HUES48 (cell line): ENCODE measurements around the gene ATP8B4.

Experiments
- H3K27ac ChIP-seq: one replicate; pipeline ENCODE4 v1.7.0; 2013; ENCODE audit warnings: low read depth, low read length, inconsistent platforms
- H3K27me3 ChIP-seq: 2 replicates; pipeline ENCODE4 v1.6.1; 2013; ENCODE audit warnings: mild to moderate bottlenecking, low read length; ENCODE audit not compliant: control insufficient read depth, insufficient read depth
- H3K36me3 ChIP-seq: 2 replicates; pipeline ENCODE4 v1.6.1; 2013; ENCODE audit warnings: low read length; ENCODE audit not compliant: control insufficient read depth, insufficient read depth
- H3K4me1 ChIP-seq: 2 replicates; pipeline ENCODE4 v1.6.1; 2013; ENCODE audit warnings: mild to moderate bottlenecking, low read length; ENCODE audit not compliant: control insufficient read depth, insufficient read depth
- H3K4me3 ChIP-seq: 2 replicates; pipeline ENCODE4 v1.5.1; 2013; ENCODE audit warnings: mild to moderate bottlenecking, low read depth, low read length
- H3K9ac ChIP-seq: 2 replicates; pipeline ENCODE4 v1.6.1; 2013; ENCODE audit warnings: mild to moderate bottlenecking, low read depth, low read length, moderate library complexity
- H3K9me3 ChIP-seq: 2 replicates; pipeline ENCODE4 v1.6.1; 2013; ENCODE audit warnings: low read length; ENCODE audit not compliant: control insufficient read depth, insufficient read depth

Gene ATP8B4

GRCh38 chr15:50150851-50151250 lies 31.8 kb upstream of the ATP8B4 start:
- H3K36me3 ChIP-seq, result no peaks in the 10 kb centered on the region
- no peak overlapping the region for H3K4me3 ChIP-seq
- H3K9me3 ChIP-seq, result no peaks in the 10 kb centered on the region
- H3K9ac ChIP-seq, result no peak overlapping the region
- no peaks in the 10 kb centered on the region for H3K27me3 ChIP-seq
- H3K4me1 ChIP-seq, result no peaks in the 10 kb centered on the region
- no peak overlapping the region for H3K27ac ChIP-seq

DNA sequence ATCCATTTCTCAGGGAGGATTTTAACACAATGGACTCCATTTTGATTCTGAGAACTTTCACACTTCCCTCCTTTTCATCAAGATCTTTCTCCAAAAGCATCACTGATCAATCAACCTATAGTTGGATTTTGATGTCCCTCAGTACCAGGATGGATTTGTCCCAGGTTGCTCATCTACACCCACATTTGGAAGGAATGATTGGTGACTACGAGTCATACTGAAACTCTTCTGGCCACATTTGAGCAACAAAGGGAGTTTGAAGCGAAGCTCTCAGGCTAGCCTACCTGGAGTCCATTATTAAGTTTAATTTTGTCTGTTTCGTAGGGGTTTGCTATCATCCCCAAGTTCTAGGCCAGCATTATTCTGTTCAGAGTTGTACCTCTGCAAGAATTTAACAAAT lies 31.3 kb upstream of the ATP8B4 start:
- H3K9ac ChIP-seq, result no peak overlapping the region
- no peaks in the 10 kb centered on the region for H3K9me3 ChIP-seq
- no peaks in the 10 kb centered on the region for H3K36me3 ChIP-seq
- H3K4me3 ChIP-seq, result no peak overlapping the region
- no peaks in the 10 kb centered on the region for H3K4me1 ChIP-seq
- no peak overlapping the region for H3K27ac ChIP-seq
- no peaks in the 10 kb centered on the region for H3K27me3 ChIP-seq

GRCh38 chr15:50149090-50149489 lies 30.1 kb upstream of the ATP8B4 start:
- no peaks in the 10 kb centered on the region for H3K27me3 ChIP-seq
- no peaks in the 10 kb centered on the region for H3K9me3 ChIP-seq
- no peaks in the 10 kb centered on the region for H3K36me3 ChIP-seq
- H3K4me3 ChIP-seq, result no peak overlapping the region
- no peak overlapping the region for H3K27ac ChIP-seq
- no peak overlapping the region for H3K9ac ChIP-seq
- H3K4me1 ChIP-seq, result peaks cover 7% of the 10 kb centered on the region; the same call in 1 of the 2 replicates

GRCh38 chr15:50148362-50148963 lies 29.4 kb upstream of the ATP8B4 start:
- no peaks in the 10 kb centered on the region for H3K27me3 ChIP-seq
- no peaks in the 10 kb centered on the region for H3K9me3 ChIP-seq
- H3K27ac ChIP-seq, result no peak overlapping the region
- H3K4me1 ChIP-seq, result peaks cover 7% of the 10 kb centered on the region; the same call in 1 of the 2 replicates
- H3K9ac ChIP-seq, result no peak overlapping the region
- H3K36me3 ChIP-seq, result no peaks in the 10 kb centered on the region
- no peak overlapping the region for H3K4me3 ChIP-seq

GRCh38 chr15:50146632-50147031 lies 27.6 kb upstream of the ATP8B4 start:
- Histone ChIP-seq H3K4me3 (no peak overlapping the region), H3K27ac (no peak overlapping the region), H3K9ac (no peak overlapping the region), H3K4me1 (peaks cover 7% of the 10 kb centered on the region; the same call in 1 of the 2 replicates), H3K36me3 (no peaks in the 10 kb centered on the region), H3K9me3 (no peaks in the 10 kb centered on the region), H3K27me3 (no peaks in the 10 kb centered on the region)

DNA sequence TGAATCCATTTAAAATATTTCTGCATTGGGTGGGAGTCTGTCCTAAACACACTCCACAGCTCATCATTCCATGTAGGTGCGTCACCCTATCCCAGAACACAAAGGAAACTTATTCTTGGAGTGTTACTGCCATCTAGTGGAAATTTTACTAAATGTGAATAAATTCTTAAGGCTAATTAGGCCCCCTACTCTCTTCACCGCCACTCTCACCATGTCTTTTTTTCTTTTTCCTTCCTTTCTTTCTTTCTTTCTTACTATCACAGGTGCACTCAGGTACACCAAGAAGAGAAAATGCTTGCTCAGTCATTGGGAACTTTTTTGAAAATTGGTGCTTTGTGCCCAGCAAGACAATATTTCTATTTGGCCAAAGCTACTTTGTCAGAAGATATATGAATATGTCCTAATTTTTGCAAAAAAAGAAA lies 26.4 kb upstream of the ATP8B4 start:
- peak overlapping the region; percentile 27; the same call in 1 of the 2 replicates for H3K9ac ChIP-seq
- no peak overlapping the region for H3K4me3 ChIP-seq
- no peaks in the 10 kb centered on the region for H3K27me3 ChIP-seq
- H3K9me3 ChIP-seq, result no peaks in the 10 kb centered on the region
- H3K27ac ChIP-seq, result no peak overlapping the region
- H3K36me3 ChIP-seq, result no peaks in the 10 kb centered on the region
- peaks cover 7% of the 10 kb centered on the region; the same call in 1 of the 2 replicates for H3K4me1 ChIP-seq

- H3K9me3 ChIP-seq, result no peaks in the 10 kb centered on the region
- no peak overlapping the region for H3K27ac ChIP-seq
- no peak overlapping the region for H3K4me3 ChIP-seq
- H3K9ac ChIP-seq, result no peak overlapping the region
- H3K27me3 ChIP-seq, result no peaks in the 10 kb centered on the region
- H3K4me1 ChIP-seq, result peaks cover 7% of the 10 kb centered on the region; the same call in 1 of the 2 replicates
- no peaks in the 10 kb centered on the region for H3K36me3 ChIP-seq
These were observed 25.5 kb upstream of the ATP8B4 start for GRCh38 chr15:50144341-50145120.

GRCh38 chr15:50143255-50143860 lies 24.3 kb upstream of the ATP8B4 start:
- H3K4me1 ChIP-seq, result peaks cover 7% of the 10 kb centered on the region; the same call in 1 of the 2 replicates
- H3K36me3 ChIP-seq, result no peaks in the 10 kb centered on the region
- no peaks in the 10 kb centered on the region for H3K27me3 ChIP-seq
- no peaks in the 10 kb centered on the region for H3K9me3 ChIP-seq
- no peak overlapping the region for H3K9ac ChIP-seq
- no peak overlapping the region for H3K4me3 ChIP-seq
- no peak overlapping the region for H3K27ac ChIP-seq

DNA sequence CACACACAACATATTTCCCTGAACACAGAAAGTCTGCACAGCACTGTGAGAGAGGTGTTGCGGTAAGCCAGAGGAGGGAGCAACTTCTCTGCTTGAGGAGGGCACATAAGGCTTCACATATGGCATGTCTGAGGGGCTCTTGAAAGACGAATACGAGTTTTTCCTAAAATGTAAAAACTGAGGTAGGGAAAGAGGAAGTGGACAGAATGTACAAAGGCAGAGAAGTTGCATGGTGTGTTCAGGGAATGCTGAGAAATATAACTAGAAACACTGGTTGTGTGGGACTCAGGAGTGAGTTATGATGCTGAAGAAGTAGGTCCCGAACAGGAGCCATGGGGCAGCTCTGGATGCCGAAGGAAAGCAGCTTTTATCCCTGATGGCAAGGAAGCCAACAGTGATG lies 22.8 kb upstream of the ATP8B4 start:
- no peak overlapping the region for H3K27ac ChIP-seq
- no peaks in the 10 kb centered on the region for H3K36me3 ChIP-seq
- H3K9ac ChIP-seq, result no peak overlapping the region
- peaks cover 7% of the 10 kb centered on the region; the same call in 1 of the 2 replicates for H3K4me1 ChIP-seq
- H3K9me3 ChIP-seq, result no peaks in the 10 kb centered on the region
- H3K4me3 ChIP-seq, result no peak overlapping the region
- H3K27me3 ChIP-seq, result no peaks in the 10 kb centered on the region

DNA sequence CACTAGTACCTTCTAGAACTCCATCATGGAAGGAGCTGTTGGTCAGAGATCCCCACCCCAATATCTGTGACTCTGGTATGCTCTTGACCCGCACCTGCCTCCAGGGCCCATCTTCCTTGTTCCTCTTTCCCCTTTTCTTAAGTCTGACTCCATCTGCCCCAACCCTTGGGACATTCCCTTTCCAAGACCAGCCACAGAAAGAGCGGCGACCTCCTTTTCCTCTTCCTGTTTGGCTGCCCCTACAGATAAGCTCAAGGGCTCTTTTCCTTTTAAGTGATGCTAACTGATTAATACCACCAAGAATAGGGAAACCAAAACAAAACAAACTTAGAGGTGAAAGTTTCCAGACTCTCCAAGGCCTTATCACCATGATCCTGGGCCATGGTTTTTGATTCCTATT lies 21.9 kb upstream of the ATP8B4 start:
- no peak overlapping the region for H3K4me3 ChIP-seq
- H3K4me1 ChIP-seq, result peaks cover 7% of the 10 kb centered on the region; the same call in 1 of the 2 replicates
- no peaks in the 10 kb centered on the region for H3K27me3 ChIP-seq
- no peaks in the 10 kb centered on the region for H3K9me3 ChIP-seq
- no peaks in the 10 kb centered on the region for H3K36me3 ChIP-seq
- no peak overlapping the region for H3K27ac ChIP-seq
- no peak overlapping the region for H3K9ac ChIP-seq

GRCh38 chr15:50140098-50140497 lies 21.1 kb upstream of the ATP8B4 start:
- no peak overlapping the region for H3K9ac ChIP-seq
- no peaks in the 10 kb centered on the region for H3K27me3 ChIP-seq
- H3K36me3 ChIP-seq, result no peaks in the 10 kb centered on the region

More at GRCh38 chr15:50140098-50140497, 21.1 kb upstream of the ATP8B4 start:
- no peak overlapping the region for H3K27ac ChIP-seq
- no peak overlapping the region for H3K4me3 ChIP-seq
- H3K4me1 ChIP-seq, result peaks cover 4% of the 10 kb centered on the region; the same call in 1 of the 2 replicates
- no peaks in the 10 kb centered on the region for H3K9me3 ChIP-seq
